Gastrocnemius medialis (tissue), 4 donors: ENCODE data around the gene HOXC6. TPM values are rescaled to one million over a fixed set of nuclear protein-coding genes. Genes with fewer than 3 reads are reported as not detected.

Experiments used
- ATAC-seq, 2 donors: fragments of 150-250 bp; one replicate each; pipeline ENCODE4 v1.9.1; 2016
- DNase-seq, 2 donors: peaks; one replicate each; pipeline ENCODE4 v3.0.0-alpha.2; 2019
- H3K27ac ChIP-seq, 4 donors: fragments of 200-600 bp; sonication (generic); 1 replicate in 1 of 4; 2 replicates in 3 of 4; pipeline ENCODE4 v1.5.1; 2016 to 2018; ENCODE audit warnings: mild to moderate bottlenecking in 2 of 4, moderate library complexity in 1 of 4
- H3K27me3 ChIP-seq, 3 donors: fragments of 200-600 bp; sonication (generic) in 2 of 3; 1 replicate in 1 of 3; 2 replicates in 2 of 3; pipeline versions ENCODE4 v1.5.1 to v1.6.0; 2016 to 2019; ENCODE audit warnings: mild to moderate bottlenecking in 1 of 3, moderate library complexity in 1 of 3
- H3K36me3 ChIP-seq, 2 donors: fragments of 200-600 bp; sonication (generic) in 1 of 2; one replicate each; pipeline ENCODE4 v1.5.1; 2017 to 2018
- H3K4me1 ChIP-seq, 2 donors: fragments of 200-600 bp; sonication (generic) in 1 of 2; one replicate each; pipeline ENCODE4 v1.5.1; 2016 to 2017; ENCODE audit warnings: mild to moderate bottlenecking in 2 of 2
- H3K4me3 ChIP-seq, 4 donors: fragments of 200-600 bp; sonication (generic) in 3 of 4; 1 replicate in 1 of 4; 2 replicates in 3 of 4; pipeline ENCODE4 v1.5.1; 2016 to 2019; ENCODE audit warnings: mild to moderate bottlenecking in 2 of 4
- H3K9me3 ChIP-seq, 3 donors: fragments of 200-600 bp; sonication (generic) in 2 of 3; 1 replicate in 1 of 3; 2 replicates in 2 of 3; pipeline ENCODE4 v1.5.1; 2016 to 2019
- POLR2A ChIP-seq, 2 donors: fragments of 450-650 bp; IDR thresholded peaks; one replicate each; pipeline ENCODE4 v1.6.1; 2017; ENCODE audit warnings: antibody characterized with exemption in 2 of 2, mild to moderate bottlenecking in 2 of 2, moderate library complexity in 2 of 2
- in situ Hi-C, 4 donors: fragments of 200-750 bp; cut with MboI; loops; one replicate each; pipeline versions ENCODE4 v1.15.0 to v1.8.0; 2017; ENCODE audit warnings: low sequenced_read_pairs in 4 of 4
- intact Hi-C: fragments of 100-400 bp; cut with DNase I; formaldehyde crosslinking; loops from one replicate; pipeline ENCODE4 v1.15.1; 2023; ENCODE audit warnings: low total_unique reads
- total RNA-seq, 4 donors: library from RNA; depleted of rRNA; stranded (reverse); fragments of >200 nt; gene quantifications; one replicate each; pipeline versions ENCODE4 v1.1.0 to v1.2.3, GENCODE V29; 2016
- TF ChIP-seq, protein P1 (sequence below), 5 experiments: fragments of 450-650 bp in 3 of 5; fragments of 200-600 bp in 2 of 5; sonication (generic) in 2 of 5; IDR thresholded peaks in 4 of 5; conservative IDR thresholded peaks in 1 of 5; 1 replicate in 4 of 5; 2 replicates in 1 of 5; pipeline ENCODE4 v1.5.1; 2016 to 2019; ENCODE audit warnings: antibody characterized with exemption in 5 of 5, mild to moderate bottlenecking in 3 of 5, moderate library complexity in 3 of 5

Gene HOXC6
- total RNA-seq, 4 donors from 2014 or later, result 1.0 to 4.7 (median 3.8) TPM

DNA sequence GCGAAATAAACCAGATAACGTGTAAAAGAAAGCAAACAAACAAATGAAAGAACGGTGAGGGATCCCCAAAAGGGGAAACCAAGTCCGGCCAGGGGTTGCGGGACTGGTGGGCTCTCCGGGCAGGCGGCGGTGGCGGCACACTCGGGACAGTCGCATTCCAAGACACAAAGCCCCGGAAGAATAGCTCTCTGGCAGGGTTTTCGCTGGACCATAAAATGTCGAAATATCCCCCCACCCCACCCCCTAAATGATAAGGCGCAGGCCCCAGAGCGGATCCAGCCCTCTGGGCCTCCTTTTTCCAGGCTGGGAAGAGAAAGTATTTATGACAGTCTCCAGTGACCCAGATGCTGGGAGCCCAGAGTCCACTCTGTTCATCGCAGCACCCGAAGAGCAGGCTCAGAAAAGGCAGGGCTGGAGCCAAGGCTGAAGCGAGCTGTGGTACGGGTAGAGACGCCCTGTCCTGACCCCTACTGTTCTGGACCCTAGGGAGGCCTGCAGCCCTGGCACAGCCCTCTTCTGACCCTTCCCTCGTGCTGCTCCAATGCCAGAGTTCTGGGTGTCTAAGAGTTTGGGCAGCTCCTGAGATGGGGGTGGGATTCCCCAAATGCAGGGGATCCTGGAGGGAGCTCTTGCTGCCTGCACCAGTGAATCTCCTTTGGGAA lies 21.6 kb upstream of the HOXC6 start:
- TF ChIP-seq POLR2A (IDR thresholded peaks at IDR 0.05), result no peak
- TF ChIP-seq, protein P1, sequence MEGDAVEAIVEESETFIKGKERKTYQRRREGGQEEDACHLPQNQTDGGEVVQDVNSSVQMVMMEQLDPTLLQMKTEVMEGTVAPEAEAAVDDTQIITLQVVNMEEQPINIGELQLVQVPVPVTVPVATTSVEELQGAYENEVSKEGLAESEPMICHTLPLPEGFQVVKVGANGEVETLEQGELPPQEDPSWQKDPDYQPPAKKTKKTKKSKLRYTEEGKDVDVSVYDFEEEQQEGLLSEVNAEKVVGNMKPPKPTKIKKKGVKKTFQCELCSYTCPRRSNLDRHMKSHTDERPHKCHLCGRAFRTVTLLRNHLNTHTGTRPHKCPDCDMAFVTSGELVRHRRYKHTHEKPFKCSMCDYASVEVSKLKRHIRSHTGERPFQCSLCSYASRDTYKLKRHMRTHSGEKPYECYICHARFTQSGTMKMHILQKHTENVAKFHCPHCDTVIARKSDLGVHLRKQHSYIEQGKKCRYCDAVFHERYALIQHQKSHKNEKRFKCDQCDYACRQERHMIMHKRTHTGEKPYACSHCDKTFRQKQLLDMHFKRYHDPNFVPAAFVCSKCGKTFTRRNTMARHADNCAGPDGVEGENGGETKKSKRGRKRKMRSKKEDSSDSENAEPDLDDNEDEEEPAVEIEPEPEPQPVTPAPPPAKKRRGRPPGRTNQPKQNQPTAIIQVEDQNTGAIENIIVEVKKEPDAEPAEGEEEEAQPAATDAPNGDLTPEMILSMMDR (IDR thresholded peaks at IDR 0.05 in 4 of 5, conservative IDR thresholded peaks at IDR 0.05 in 1 of 5), result no peak
- Histone ChIP-seq H3K36me3 (no peaks in the 10 kb centered on the region), H3K27me3 (no peaks in the 10 kb centered on the region), H3K4me1 (peaks cover 35 to 65% of the 10 kb centered on the region in 2 donors), H3K27ac (peak overlapping the region; percentile 94 to 100 (median 98)), H3K9me3 (no peaks in the 10 kb centered on the region), H3K4me3 (peak overlapping the region; percentile 24 to 82 (median 63))
- in situ Hi-C loops, result loop anchor here in 2 of 4 donors (25.0 kb wide), 1 partner anchor 356 kb away; the partner anchor contains the start of gene GPR84 (in 2 of the 2)
- no peak for ATAC-seq
- no peak for DNase-seq
- intact Hi-C loops, result loop anchor here (1.0 kb wide), 1 partner anchor 15 kb away; no protein-coding TSS in a partner anchor

DNA sequence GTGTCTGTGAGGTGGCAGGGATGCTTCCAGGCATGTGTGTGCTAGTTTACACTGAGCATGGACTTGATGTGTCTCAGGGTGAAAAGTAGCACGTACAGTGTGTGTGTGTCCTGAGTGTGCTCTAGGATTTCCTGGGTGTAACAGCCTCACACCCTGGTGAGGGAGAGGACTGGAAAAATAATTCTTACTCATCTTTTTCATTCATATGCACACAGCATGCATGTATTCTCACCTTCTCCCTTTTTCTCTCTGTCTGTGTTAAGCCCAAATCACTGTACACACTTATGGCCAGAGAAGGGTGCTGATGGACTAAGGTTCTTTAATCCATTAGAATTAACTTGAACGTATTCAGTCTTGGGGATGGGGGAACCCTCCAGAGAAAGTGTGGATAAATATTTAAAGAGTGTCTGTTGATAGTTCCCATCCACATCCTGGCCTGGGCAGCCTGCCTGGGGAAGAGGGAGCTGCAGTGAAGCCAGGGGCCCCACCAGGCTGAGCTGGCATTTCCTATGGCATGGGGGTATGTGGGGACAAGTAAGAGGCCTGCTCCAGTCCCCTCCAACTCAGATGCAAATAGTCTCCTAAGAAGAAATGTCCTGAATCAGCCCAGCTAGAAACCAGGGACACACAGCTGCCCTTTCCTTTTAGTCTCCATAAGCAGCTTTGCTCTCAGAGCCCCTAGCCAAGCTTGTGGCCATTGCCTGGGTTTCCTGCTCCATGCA lies 20.5 kb upstream of the HOXC6 start:
- intact Hi-C loops (no loop called here), in situ Hi-C loops (loop anchor here in 2 of 4 donors (25.0 kb wide), 1 partner anchor 355 kb away; the partner anchor contains the start of gene GPR84 (in 2 of the 2))
- ATAC-seq (no peak), DNase-seq (no peak)
- no peaks in the 10 kb centered on the region for H3K9me3 ChIP-seq
- H3K36me3 ChIP-seq, result no peaks in the 10 kb centered on the region
- peak overlapping the region; percentile 94 to 100 (median 98) for H3K27ac ChIP-seq
- H3K4me1 ChIP-seq, result peaks cover 36 to 59% of the 10 kb centered on the region in 2 donors
- TF ChIP-seq, protein P1 (IDR thresholded peaks at IDR 0.05 in 4 of 5, conservative IDR thresholded peaks at IDR 0.05 in 1 of 5), result no peak
- TF ChIP-seq POLR2A (IDR thresholded peaks at IDR 0.05), result no peak
- H3K4me3 ChIP-seq, result no peak overlapping the region
- H3K27me3 ChIP-seq, result no peaks in the 10 kb centered on the region

DNA sequence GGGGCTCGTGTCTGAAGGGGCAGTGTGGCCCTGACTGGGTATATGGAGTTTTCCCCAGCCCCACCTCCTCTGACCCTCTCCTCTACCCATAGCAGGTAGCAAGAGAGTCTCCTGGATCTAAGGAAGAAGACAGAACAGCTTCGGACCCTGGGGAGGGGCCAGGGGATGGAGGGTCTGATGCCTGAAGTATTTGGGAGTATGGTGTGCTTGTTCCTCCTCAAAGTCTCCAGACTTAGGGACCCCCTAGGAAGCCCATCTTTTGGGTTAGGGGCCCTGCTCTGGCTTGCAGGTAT lies 20.0 kb upstream of the HOXC6 start:
- ATAC-seq (no peak), DNase-seq (no peak)
- TF ChIP-seq, protein P1 (IDR thresholded peaks at IDR 0.05 in 4 of 5, conservative IDR thresholded peaks at IDR 0.05 in 1 of 5), result no peak
- no peak for TF ChIP-seq POLR2A (IDR thresholded peaks at IDR 0.05)
- intact Hi-C loops (no loop called here), in situ Hi-C loops (loop anchor here in 2 of 4 donors (25.0 kb wide), 1 partner anchor 354 kb away; the partner anchor contains the start of gene GPR84 (in 2 of the 2))
- peaks cover 39 to 58% of the 10 kb centered on the region in 2 donors for H3K4me1 ChIP-seq
- H3K27ac ChIP-seq, result peak overlapping the region; percentile 94 to 100 (median 98)
- peak overlapping the region in 2 of 4 donors; percentile 44 to 62 for H3K4me3 ChIP-seq
- H3K27me3 ChIP-seq, result no peaks in the 10 kb centered on the region
- no peaks in the 10 kb centered on the region for H3K36me3 ChIP-seq
- H3K9me3 ChIP-seq, result no peaks in the 10 kb centered on the region

DNA sequence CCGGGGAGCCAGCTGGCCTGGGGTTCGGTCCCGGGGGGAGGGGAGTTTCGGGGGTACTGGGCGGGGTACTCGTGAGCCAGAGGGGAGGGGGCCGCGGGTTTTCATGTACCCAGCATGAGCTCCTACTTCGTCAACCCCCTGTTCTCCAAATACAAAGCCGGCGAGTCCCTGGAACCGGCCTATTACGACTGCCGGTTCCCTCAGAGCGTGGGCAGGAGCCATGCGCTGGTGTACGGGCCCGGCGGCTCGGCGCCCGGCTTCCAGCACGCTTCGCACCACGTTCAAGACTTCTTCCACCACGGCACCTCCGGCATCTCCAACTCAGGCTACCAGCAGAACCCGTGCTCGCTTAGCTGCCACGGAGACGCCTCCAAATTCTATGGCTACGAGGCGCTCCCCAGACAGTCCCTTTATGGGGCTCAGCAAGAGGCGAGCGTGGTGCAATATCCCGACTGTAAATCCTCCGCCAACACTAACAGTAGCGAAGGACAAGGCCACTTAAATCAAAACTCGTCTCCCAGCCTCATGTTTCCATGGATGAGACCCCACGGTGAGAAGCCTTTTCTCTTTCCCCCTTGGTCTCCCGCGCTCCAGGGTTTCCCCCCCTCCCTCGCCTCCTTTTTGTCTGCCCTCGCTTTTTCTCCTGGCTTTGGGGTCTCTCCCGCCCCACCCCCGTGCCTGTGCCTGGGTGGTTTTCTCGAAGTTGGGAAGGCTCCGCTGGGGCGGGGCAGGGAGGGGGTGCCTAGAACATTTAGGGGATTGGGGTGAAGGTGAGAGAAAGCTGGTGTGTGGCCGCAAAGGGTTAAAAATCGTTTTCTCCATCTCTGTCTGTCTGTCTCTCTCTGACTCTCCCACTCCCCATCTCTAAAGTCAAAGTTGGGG lies 18.8 kb upstream of the HOXC6 start:
- intact Hi-C loops, result loop anchor here (1.0 to 5.0 kb wide), 2 partner anchors 183 to 512 kb away; partner anchors contain the start of gene MAP3K12
- peak overlapping the region; percentile 62 to 81 (median 64) for H3K4me3 ChIP-seq
- TF ChIP-seq, protein P1 (IDR thresholded peaks at IDR 0.05 in 4 of 5, conservative IDR thresholded peaks at IDR 0.05 in 1 of 5), result no peak
- TF ChIP-seq POLR2A (IDR thresholded peaks at IDR 0.05), result no peak
- DNase-seq, result no peak
- ATAC-seq, result peak; percentile 32 to 35
- peaks cover 39 to 60% of the 10 kb centered on the region in 2 donors for H3K4me1 ChIP-seq
- no peaks in the 10 kb centered on the region for H3K36me3 ChIP-seq
- H3K9me3 ChIP-seq, result no peaks in the 10 kb centered on the region
- in situ Hi-C loops, result loop anchor here in 2 of 4 donors (10.0 to 25.0 kb wide), 2 partner anchors 195 to 353 kb away; partner anchors contain the start of gene GPR84 (in 2 of the 2)
- H3K27ac ChIP-seq, result peak overlapping the region; percentile 94 to 100 (median 98)
- no peaks in the 10 kb centered on the region for H3K27me3 ChIP-seq
